ENCODE measurements around the gene UBA5.
"Not testable (repeated sequence)": the region's sequence is repeated elsewhere in the genome, so short reads cannot be mapped to it uniquely, and the experiment has no call there.

The UBA5 gene

GRCh38 chr3:132637590-132637989 lies 22.5 kb upstream of the UBA5 start:
- H3K27ac ChIP-seq = no peak overlapping the region
- ChIA-PET POLR2A (ENCODE audit: low non-redundant PET) (no interaction called here), CTCF (no interaction called here)
- no peak for TF ChIP-seq CTCF (conservative IDR thresholded peaks at IDR 0.05; ENCODE audit: low read depth)
- peak; percentile 68 for DNase-seq (ENCODE audit: low spot score)

DNA sequence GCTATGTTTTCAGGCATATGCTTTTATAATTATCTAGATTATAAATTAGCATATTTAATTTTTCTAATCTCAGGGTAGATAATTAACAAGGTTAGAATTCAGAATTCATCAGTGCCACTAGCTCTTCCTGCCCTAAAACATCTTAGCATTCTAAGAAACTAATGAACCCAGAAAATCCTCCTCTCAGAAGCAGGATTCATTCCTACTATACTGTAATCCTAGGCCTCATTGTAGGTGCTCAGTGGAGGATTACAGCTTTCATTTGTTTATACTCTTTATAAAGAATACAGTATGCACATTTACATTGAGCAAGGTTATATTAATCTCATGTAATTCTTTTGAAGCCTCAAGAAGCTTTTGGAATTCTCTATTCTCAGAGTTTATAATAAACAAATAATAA lies 21.4 kb upstream of the UBA5 start:
- POLR2A ChIA-PET (ENCODE audit: low non-redundant PET) = no interaction called here
- CTCF ChIA-PET = interaction anchor here (1.0 to 1.3 kb wide), 2 partner anchors 102 to 103 kb away, joined by 4 to 5 read pairs; no protein-coding TSS in a partner anchor
- no peak overlapping the region for H3K27ac ChIP-seq
- TF ChIP-seq CTCF (conservative IDR thresholded peaks at IDR 0.05; ENCODE audit: low read depth) = no peak
- DNase-seq (ENCODE audit: low spot score) = no peak

DNA sequence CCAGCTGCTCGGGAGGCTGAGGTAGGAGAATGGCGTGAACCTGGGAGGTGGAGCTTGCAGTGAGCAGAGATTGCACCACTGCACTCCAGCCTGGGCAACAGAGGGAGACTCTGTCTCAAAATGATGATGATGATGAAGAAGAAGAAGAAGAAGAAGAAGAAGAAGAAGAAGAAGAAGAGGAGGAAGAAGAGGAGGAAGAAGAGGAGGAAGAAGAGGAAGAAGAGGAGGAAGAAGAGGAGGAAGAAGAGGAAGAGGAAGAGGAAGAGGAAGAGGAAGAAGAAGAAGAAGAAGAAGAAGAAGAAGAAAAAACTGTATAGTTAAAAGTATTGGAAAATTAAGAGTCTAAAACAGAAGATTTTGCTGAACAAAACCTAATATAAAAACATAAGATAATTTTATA lies 18.7 kb upstream of the UBA5 start:
- POLR2A ChIA-PET (ENCODE audit: low non-redundant PET); DNase-seq (ENCODE audit: low spot score); H3K27ac ChIP-seq: not testable (repeated sequence)
- CTCF ChIA-PET = interaction anchor here (0.6 to 2.2 kb wide), 5 partner anchors 12 to 107 kb away, joined by 3 to 28 read pairs (median 4); no protein-coding TSS in a partner anchor

DNA sequence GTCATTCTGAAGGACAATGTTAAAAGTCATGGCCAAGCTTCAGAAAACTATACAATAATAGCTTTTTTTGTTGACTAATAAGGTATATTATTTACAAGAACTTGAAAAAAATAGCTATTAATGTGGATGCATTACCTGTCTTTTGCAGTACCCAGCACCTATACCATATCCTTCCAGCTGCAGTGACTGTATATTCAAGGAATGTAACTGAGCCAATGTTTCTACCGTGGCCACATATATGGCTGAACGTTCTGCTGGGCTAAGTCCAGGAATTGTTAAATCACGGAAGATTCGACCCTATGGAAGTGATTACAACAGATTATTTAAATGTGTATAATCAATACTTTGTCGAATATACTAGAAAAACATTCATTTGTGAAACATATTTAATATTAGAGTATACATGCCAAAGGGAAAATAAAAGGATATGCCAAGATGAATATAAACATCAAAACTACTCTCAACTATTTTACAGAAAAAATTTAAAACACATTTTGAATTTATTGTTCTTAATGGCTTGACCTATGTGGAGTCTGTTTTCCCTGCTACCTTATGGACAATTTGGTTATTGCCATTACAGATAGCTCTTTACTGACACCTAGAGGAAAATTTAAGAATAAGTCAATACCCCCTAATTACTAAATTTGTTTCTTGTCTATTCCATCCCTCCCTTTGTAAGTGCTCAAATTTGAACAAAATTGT lies 18.1 kb upstream of the UBA5 start:
- peak; percentile 69 for DNase-seq (ENCODE audit: low spot score)
- ChIA-PET POLR2A (ENCODE audit: low non-redundant PET) (no interaction called here), CTCF (interaction anchor here (0.6 to 2.2 kb wide), 11 partner anchors 11 to 150 kb away, joined by 3 to 28 read pairs (median 3); no protein-coding TSS in a partner anchor)
- peak; percentile 82 for TF ChIP-seq CTCF (conservative IDR thresholded peaks at IDR 0.05; ENCODE audit: low read depth)
- no peak overlapping the region for H3K27ac ChIP-seq

- H3K27ac ChIP-seq = no peak overlapping the region
- ChIA-PET POLR2A (ENCODE audit: low non-redundant PET) (no interaction called here), CTCF (interaction anchor here (0.8 to 2.2 kb wide), 6 partner anchors 12 to 176 kb away, joined by 3 to 28 read pairs (median 3); no protein-coding TSS in a partner anchor)
- TF ChIP-seq CTCF (conservative IDR thresholded peaks at IDR 0.05; ENCODE audit: low read depth) = peak; percentile 48
- DNase-seq (ENCODE audit: low spot score) = no peak
Measured at GRCh38 chr3:132642539-132642847, 17.6 kb upstream of the UBA5 start.

- ChIA-PET POLR2A (ENCODE audit: low non-redundant PET) (interaction anchor here (0.6 kb wide), 1 partner anchor 110 kb away, joined by 6 read pairs; no protein-coding TSS in a partner anchor), CTCF (interaction anchor here (0.6 to 2.2 kb wide), 4 partner anchors 106 to 179 kb away, joined by 3 to 28 read pairs (median 4); no protein-coding TSS in a partner anchor)
- TF ChIP-seq CTCF (conservative IDR thresholded peaks at IDR 0.05; ENCODE audit: low read depth) = no peak
- no peak for DNase-seq (ENCODE audit: low spot score)
- no peak overlapping the region for H3K27ac ChIP-seq
Measured at GRCh38 chr3:132643366-132643765, 16.8 kb upstream of the UBA5 start.

DNA sequence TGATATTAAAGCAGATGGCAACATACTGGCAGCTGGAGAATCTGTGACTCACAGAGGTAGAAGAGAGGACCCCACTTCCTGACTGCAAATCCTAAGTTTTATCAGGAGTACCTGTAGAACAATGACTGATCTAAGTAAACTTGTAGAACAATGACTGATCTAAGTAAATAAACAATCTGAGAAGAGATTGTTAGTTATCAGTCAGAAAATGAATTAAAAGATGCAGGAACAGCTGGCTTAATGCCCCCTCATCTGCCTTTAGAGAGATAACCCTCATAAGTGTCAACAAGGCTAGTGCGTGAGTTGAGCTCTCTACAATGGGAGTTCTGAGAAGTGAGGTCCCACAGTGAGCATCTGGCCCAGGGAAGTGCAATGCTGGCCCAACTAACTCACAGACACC lies 15.1 kb upstream of the UBA5 start:
- POLR2A ChIA-PET (ENCODE audit: low non-redundant PET) = no interaction called here
- DNase-seq (ENCODE audit: low spot score) = no peak
- CTCF ChIA-PET = interaction anchor here (0.8 kb wide), 1 partner anchor 124 kb away, joined by 3 read pairs; no protein-coding TSS in a partner anchor

More for the DNA sequence above, 15.1 kb upstream of the UBA5 start:
- no peak for TF ChIP-seq CTCF (conservative IDR thresholded peaks at IDR 0.05; ENCODE audit: low read depth)
- H3K27ac ChIP-seq = no peak overlapping the region

Data from RWPE1 (cell line).